DND-41 (cell line): ENCODE data around the gene C10orf95.

ENCODE experiments used
- ATAC-seq: fragments of 200-7000 bp; cut with Tn5 transposase; 3 replicates; pipeline ENCODE4 v1.9.1; 2021; ENCODE audit warnings: low read depth; ENCODE audit not compliant: insufficient read depth
- DNase-seq: peaks from one replicate; pipeline ENCODE4 v3.0.0-alpha.2; 2020
- H2AFZ ChIP-seq: 2 replicates; pipeline ENCODE4 v1.6.0; 2012; ENCODE audit warnings: low read depth, low read length
- H3K27ac ChIP-seq: 2 replicates; pipeline ENCODE4 v1.5.1; 2012; ENCODE audit warnings: low read length, inconsistent platforms
- H3K27me3 ChIP-seq: fragments of 200-600 bp; sonication (generic); 2 replicates; pipeline ENCODE4 v1.6.0; 2012; ENCODE audit warnings: low read length, mild to moderate bottlenecking, inconsistent platforms; ENCODE audit not compliant: insufficient read depth, poor library complexity
- H3K36me3 ChIP-seq: 2 replicates; pipeline ENCODE4 v1.5.1; 2012; ENCODE audit warnings: low read length, inconsistent platforms; ENCODE audit not compliant: insufficient read depth
- H3K4me1 ChIP-seq: 2 replicates; pipeline ENCODE4 v1.5.1; 2012; ENCODE audit warnings: mild to moderate bottlenecking, low read length; ENCODE audit not compliant: insufficient read depth
- H3K4me2 ChIP-seq: 2 replicates; pipeline ENCODE4 v1.6.0; 2012; ENCODE audit warnings: mild to moderate bottlenecking, moderate library complexity, low read length, inconsistent platforms; ENCODE audit not compliant: insufficient read depth
- H3K4me3 ChIP-seq, 2 experiments: fragments of 200-600 bp in 1 of 2; shearing (Covaris generic) in 1 of 2; 2 replicates each; pipeline ENCODE4 v1.5.1; 2012 to 2016; ENCODE audit warnings: inconsistent platforms in 2 of 2, low read length in 2 of 2, mild to moderate bottlenecking in 2 of 2, low read depth in 1 of 2, moderate library complexity in 1 of 2
- H3K79me2 ChIP-seq: 2 replicates; pipeline ENCODE4 v1.6.0; 2012; ENCODE audit warnings: low read length, inconsistent platforms; ENCODE audit not compliant: insufficient read depth
- H3K9ac ChIP-seq: 2 replicates; pipeline ENCODE4 v1.6.0; 2012; ENCODE audit warnings: low read depth, mild to moderate bottlenecking, inconsistent platforms, low read length, moderate library complexity
- H3K9me3 ChIP-seq: 2 replicates; pipeline ENCODE4 v1.5.1; 2012; ENCODE audit warnings: low read length, moderate library complexity, mild to moderate bottlenecking, inconsistent platforms; ENCODE audit not compliant: insufficient read depth, severe bottlenecking
- H4K20me1 ChIP-seq: 2 replicates; pipeline ENCODE4 v1.6.0; 2012; ENCODE audit warnings: low read length; ENCODE audit not compliant: insufficient read depth
- EZH2 ChIP-seq: IDR thresholded peaks from 3 replicates; pipeline ENCODE4 v1.6.1; 2012; ENCODE audit warnings: borderline replicate concordance, low read depth, mild to moderate bottlenecking, moderate library complexity, low read length, inconsistent platforms; ENCODE audit not compliant: severe bottlenecking
- TF ChIP-seq, protein P1 (sequence below): IDR thresholded peaks from 2 replicates; pipeline ENCODE4 v1.5.1; 2012; ENCODE audit warnings: borderline replicate concordance, low read length, moderate library complexity, mild to moderate bottlenecking; ENCODE audit not compliant: poor library complexity, severe bottlenecking; ENCODE audit errors: extremely low read depth

The C10orf95 gene

GRCh38 chr10:102400598-102401341, 50.6 kb downstream of the C10orf95 start:
- H3K4me2 ChIP-seq: no peak overlapping the region
- no peak for ATAC-seq
- no peak overlapping the region for H2AFZ ChIP-seq
- H3K27ac ChIP-seq: no peak overlapping the region
- H3K4me3 ChIP-seq: no peak overlapping the region
- no peak overlapping the region for H3K9ac ChIP-seq
- H3K9me3 ChIP-seq: no peaks in the 10 kb centered on the region
- peaks cover 31% of the 10 kb centered on the region for H3K4me1 ChIP-seq
- 0 out of 2 replicates have a peak, but pooled peaks cover 3% of the 10 kb centered on the region for H4K20me1 ChIP-seq
- no peak for DNase-seq
- TF ChIP-seq, protein P1, sequence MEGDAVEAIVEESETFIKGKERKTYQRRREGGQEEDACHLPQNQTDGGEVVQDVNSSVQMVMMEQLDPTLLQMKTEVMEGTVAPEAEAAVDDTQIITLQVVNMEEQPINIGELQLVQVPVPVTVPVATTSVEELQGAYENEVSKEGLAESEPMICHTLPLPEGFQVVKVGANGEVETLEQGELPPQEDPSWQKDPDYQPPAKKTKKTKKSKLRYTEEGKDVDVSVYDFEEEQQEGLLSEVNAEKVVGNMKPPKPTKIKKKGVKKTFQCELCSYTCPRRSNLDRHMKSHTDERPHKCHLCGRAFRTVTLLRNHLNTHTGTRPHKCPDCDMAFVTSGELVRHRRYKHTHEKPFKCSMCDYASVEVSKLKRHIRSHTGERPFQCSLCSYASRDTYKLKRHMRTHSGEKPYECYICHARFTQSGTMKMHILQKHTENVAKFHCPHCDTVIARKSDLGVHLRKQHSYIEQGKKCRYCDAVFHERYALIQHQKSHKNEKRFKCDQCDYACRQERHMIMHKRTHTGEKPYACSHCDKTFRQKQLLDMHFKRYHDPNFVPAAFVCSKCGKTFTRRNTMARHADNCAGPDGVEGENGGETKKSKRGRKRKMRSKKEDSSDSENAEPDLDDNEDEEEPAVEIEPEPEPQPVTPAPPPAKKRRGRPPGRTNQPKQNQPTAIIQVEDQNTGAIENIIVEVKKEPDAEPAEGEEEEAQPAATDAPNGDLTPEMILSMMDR: no peak
- TF ChIP-seq EZH2: no peak
- no peaks in the 10 kb centered on the region for H3K27me3 ChIP-seq
- no peaks in the 10 kb centered on the region for H3K36me3 ChIP-seq
- 0 out of 2 replicates have a peak, but pooled peaks cover 2% of the 10 kb centered on the region for H3K79me2 ChIP-seq

DNA sequence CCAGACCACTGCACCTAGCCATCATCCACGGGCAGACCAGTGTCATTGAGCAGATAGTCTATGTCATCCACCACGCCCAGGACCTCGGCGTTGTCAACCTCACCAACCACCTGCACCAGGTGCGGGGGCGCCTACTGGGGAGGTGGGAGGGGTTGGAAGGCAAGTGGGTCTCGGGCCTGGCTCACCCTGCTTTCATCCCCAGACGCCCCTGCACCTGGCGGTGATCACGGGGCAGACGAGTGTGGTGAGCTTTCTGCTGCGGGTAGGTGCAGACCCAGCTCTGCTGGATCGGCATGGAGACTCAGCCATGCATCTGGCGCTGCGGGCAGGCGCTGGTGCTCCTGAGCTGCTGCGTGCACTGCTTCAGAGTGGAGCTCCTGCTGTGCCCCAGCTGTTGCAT, 51.3 kb downstream of the C10orf95 start:
- Histone ChIP-seq H3K27me3 (no peaks in the 10 kb centered on the region), H3K9me3 (no peaks in the 10 kb centered on the region), H3K4me3 (peak overlapping the region in 1 of 2 experiments; percentile 74; a peak in 2 of 4 replicates), H3K9ac (peak overlapping the region; percentile 74), H3K27ac (peak overlapping the region; percentile 66; the same call in 1 of the 2 replicates), H3K79me2 (0 out of 2 replicates have a peak, but pooled peaks cover 2% of the 10 kb centered on the region), H3K4me2 (peak overlapping the region; percentile 78), H3K36me3 (no peaks in the 10 kb centered on the region), H4K20me1 (0 out of 2 replicates have a peak, but pooled peaks cover 3% of the 10 kb centered on the region), H2AFZ (peak overlapping the region; percentile 79), H3K4me1 (peaks cover 36% of the 10 kb centered on the region)
- ATAC-seq (no peak), DNase-seq (no peak)
- TF ChIP-seq EZH2: no peak
- TF ChIP-seq, protein P1: no peak
